ENCODE results near the gene SEMA4F. TPM values are rescaled to one million over a fixed set of nuclear protein-coding genes. Genes with fewer than 3 reads are reported as not detected.

Gene SEMA4F
- total RNA-seq, 2 experiments from 2014 or later: 6.6 to 8.2 TPM

DNA sequence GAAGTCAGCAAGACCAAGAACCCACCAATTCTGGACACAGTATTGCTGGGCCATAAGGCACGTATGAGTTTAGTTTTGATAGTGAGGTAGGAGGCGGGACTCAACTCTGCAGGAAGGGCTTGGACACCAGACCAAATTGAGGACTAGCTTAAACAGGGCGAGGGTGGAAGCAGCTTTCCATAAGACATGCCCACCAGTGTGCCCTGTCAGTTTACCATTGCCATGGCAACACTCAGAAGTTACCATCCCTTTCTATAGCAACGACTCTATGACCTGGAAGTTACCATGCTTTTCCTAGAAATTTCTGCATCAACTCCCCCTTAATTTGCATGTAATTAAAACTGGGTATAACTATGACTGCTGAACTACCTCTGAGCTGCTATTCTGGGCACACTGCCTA lies 8.7 kb upstream of the SEMA4F start:
- CTCF ChIA-PET: interaction anchor here (1.5 kb wide), 1 partner anchor 59 kb away, joined by 5 read pairs; no protein-coding TSS in a partner anchor
- Mint-ChIP-seq H3K4me1 (peaks cover 1% of the 10 kb centered on the region), H3K36me3 (ENCODE audit: low read depth) (no peaks in the 10 kb centered on the region), H3K4me3 (no peak overlapping the region), H3K9me3 (no peaks in the 10 kb centered on the region), H3K27ac (no peak overlapping the region), H3K27me3 (peaks cover 24% of the 10 kb centered on the region)
- POLR2A ChIA-PET: no interaction called here
- DNase-seq: no peak

GRCh38 chr2:74646201-74646600 lies 7.8 kb upstream of the SEMA4F start:
- no peak overlapping the region for H3K4me3 Mint-ChIP-seq
- CTCF ChIA-PET: interaction anchor here (1.5 kb wide), 1 partner anchor 60 kb away, joined by 5 read pairs; no protein-coding TSS in a partner anchor
- no peaks in the 10 kb centered on the region for H3K36me3 Mint-ChIP-seq (ENCODE audit: low read depth)
- POLR2A ChIA-PET: no interaction called here
- H3K9me3 Mint-ChIP-seq: no peaks in the 10 kb centered on the region
- peaks cover 1% of the 10 kb centered on the region for H3K4me1 Mint-ChIP-seq
- H3K27me3 Mint-ChIP-seq: peaks cover 20% of the 10 kb centered on the region
- DNase-seq: no peak
- no peak overlapping the region for H3K27ac Mint-ChIP-seq

DNA sequence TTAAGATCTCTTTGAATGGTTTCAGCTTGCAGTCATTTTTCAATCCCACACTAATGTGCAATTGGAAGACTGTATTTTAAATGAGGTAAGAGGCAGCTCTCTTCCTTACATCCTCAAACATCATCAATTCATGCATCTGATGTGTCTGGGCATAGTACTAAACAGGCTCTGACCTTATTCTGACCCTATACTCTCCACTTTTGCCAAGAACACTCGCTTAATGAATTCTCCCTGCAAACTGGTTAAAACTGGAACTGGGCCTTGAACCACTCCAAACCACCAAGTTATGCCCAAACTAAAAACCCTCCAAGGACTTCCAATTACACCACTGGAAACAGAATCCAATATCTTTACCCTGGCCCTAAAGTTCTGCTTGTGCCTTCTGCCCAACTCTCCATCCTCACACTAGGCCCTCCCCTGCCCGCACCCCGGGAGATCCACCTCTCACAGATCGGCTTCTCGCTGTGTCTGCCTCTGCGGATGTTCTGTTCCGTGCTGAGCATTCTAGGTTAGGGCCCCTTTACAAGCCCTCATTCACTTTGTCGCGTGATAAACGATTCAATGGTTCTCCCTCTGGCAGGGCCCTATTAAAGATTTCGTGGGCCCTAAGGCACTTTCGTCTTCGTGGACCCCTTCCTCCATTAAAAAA lies 7.1 kb upstream of the SEMA4F start:
- H3K9me3 Mint-ChIP-seq: no peaks in the 10 kb centered on the region
- ChIA-PET CTCF (interaction anchor here (1.5 kb wide), 1 partner anchor 61 kb away, joined by 5 read pairs; no protein-coding TSS in a partner anchor), POLR2A (no interaction called here)
- H3K36me3 Mint-ChIP-seq (ENCODE audit: low read depth): no peaks in the 10 kb centered on the region
- H3K27me3 Mint-ChIP-seq: peaks cover 20% of the 10 kb centered on the region
- no peak for DNase-seq
- H3K4me1 Mint-ChIP-seq: peaks cover 1% of the 10 kb centered on the region
- H3K27ac Mint-ChIP-seq: no peak overlapping the region
- H3K4me3 Mint-ChIP-seq: no peak overlapping the region

GRCh38 chr2:74648009-74648443 lies 6.0 kb upstream of the SEMA4F start, which contains the start of gene M1AP:
Gene M1AP (minus strand): TSS chr2:74648330. CDS start chr2:74640275, 8,055 bp downstream.
- no peaks in the 10 kb centered on the region for H3K36me3 Mint-ChIP-seq (ENCODE audit: low read depth)
- no peaks in the 10 kb centered on the region for H3K9me3 Mint-ChIP-seq
- peaks cover 5% of the 10 kb centered on the region for H3K4me1 Mint-ChIP-seq
- H3K4me3 Mint-ChIP-seq: no peak within 1 kb of the TSS
- ChIA-PET POLR2A (no interaction called here), CTCF (no interaction called here)
- H3K27ac Mint-ChIP-seq: no peak within 1 kb of the TSS
- no peak for DNase-seq
- H3K27me3 Mint-ChIP-seq: peaks cover 18% of the 10 kb centered on the region

DNA sequence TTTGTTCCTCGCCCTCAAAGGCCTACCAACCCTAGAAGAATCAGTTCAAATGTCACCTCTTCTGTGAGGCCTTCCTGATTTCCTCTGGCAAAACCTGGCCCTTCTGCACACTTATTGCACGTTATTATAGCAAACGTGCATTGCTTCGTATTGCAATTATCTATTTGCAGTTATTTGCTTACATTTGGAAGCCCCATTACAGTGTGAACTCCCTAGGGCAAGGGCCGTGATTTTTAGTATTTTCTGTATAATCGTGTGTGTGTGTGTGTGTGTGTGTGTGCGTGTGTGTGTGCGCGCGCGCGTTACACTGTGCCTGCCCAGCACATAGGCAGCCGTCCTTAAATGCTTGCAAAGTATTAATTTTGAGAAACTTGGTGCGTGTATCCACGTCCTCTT lies 460 bp upstream of the SEMA4F start:
- no peaks in the 10 kb centered on the region for H3K9me3 Mint-ChIP-seq
- POLR2A ChIA-PET: no interaction called here
- DNase-seq: no peak
- peak overlapping the region; percentile 74 for H3K4me3 Mint-ChIP-seq
- H3K4me1 Mint-ChIP-seq: peaks cover 18% of the 10 kb centered on the region
- H3K27ac Mint-ChIP-seq: no peak overlapping the region
- H3K27me3 Mint-ChIP-seq: peaks cover 17% of the 10 kb centered on the region
- H3K36me3 Mint-ChIP-seq (ENCODE audit: low read depth): no peaks in the 10 kb centered on the region
- CTCF ChIA-PET: interaction anchor here (1.0 to 1.3 kb wide), 2 partner anchors 68 to 262 kb away, joined by 3 read pairs; no protein-coding TSS in a partner anchor

DNA sequence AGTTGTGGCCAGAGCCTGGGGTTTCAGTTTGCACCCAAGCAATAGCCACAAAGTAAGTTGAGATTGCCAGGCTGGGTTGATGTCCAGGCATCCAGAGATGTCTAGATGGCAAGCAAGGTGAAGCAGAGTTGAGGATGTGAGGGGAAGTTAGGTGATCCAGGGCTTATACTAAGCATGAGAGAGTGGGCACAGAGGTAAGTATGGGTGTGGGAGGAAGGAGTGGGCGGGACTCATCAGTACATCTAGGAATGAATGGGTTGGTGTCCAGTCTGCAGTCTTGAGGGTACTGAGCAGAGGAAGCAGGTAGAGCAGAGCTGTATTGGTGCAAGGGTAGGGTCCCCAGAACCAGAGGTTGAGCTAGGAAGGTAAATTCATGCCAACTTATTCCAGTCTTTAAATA lies 1.5 kb downstream of the SEMA4F start:
- Mint-ChIP-seq H3K27me3 (peaks cover 9% of the 10 kb centered on the region), H3K4me3 (peak overlapping the region; percentile 31), H3K4me1 (peaks cover 18% of the 10 kb centered on the region), H3K27ac (no peak overlapping the region), H3K9me3 (no peaks in the 10 kb centered on the region), H3K36me3 (ENCODE audit: low read depth) (no peaks in the 10 kb centered on the region)
- CTCF ChIA-PET: interaction anchor here (0.6 kb wide), 1 partner anchor 172 kb away, joined by 3 read pairs; the partner anchor contains the start of gene TTC31
- DNase-seq: no peak
- POLR2A ChIA-PET: no interaction called here

- Mint-ChIP-seq H3K27me3 (peaks cover 7% of the 10 kb centered on the region), H3K4me1 (peaks cover 13% of the 10 kb centered on the region), H3K9me3 (no peaks in the 10 kb centered on the region), H3K27ac (no peak overlapping the region), H3K4me3 (no peak overlapping the region), H3K36me3 (ENCODE audit: low read depth) (no peaks in the 10 kb centered on the region)
- CTCF ChIA-PET: no interaction called here
- POLR2A ChIA-PET: no interaction called here
- DNase-seq: no peak
Observed at GRCh38 chr2:74658516-74658915, 4.5 kb downstream of the SEMA4F start.

DNA sequence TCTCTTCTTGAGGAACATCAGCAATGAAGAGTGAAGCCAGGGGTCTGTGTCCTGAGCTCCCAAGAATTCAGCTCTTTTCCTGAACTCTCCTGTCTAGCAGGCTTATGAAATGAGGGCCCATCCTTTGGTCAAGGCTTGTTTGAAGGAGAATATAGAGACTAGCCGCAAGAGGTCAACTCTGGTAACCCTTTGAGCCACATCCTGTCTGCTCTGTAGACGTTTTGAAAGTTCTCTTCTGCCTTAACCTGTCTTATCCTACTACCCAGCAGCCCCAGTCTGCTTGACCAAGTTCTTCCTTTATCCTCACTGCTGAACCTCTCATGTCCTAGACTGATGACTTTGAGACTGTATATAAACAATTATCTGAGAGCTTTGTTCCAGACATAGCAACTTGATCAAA lies 5.4 kb downstream of the SEMA4F start:
- Mint-ChIP-seq H3K36me3 (ENCODE audit: low read depth) (no peaks in the 10 kb centered on the region), H3K4me1 (peaks cover 11% of the 10 kb centered on the region), H3K27ac (no peak overlapping the region), H3K9me3 (no peaks in the 10 kb centered on the region), H3K4me3 (no peak overlapping the region), H3K27me3 (peaks cover 7% of the 10 kb centered on the region)
- ChIA-PET CTCF (no interaction called here), POLR2A (no interaction called here)
- no peak for DNase-seq

GRCh38 chr2:74668087-74668486 lies 14.0 kb downstream of the SEMA4F start:
- Mint-ChIP-seq H3K9me3 (no peaks in the 10 kb centered on the region), H3K27me3 (no peaks in the 10 kb centered on the region), H3K36me3 (ENCODE audit: low read depth) (no peaks in the 10 kb centered on the region), H3K4me3 (no peak overlapping the region), H3K27ac (no peak overlapping the region), H3K4me1 (no peaks in the 10 kb centered on the region)
- ChIA-PET POLR2A (no interaction called here), CTCF (interaction anchor here (0.7 to 1.2 kb wide), 2 partner anchors 27 to 97 kb away, joined by 3 read pairs; no protein-coding TSS in a partner anchor)
- DNase-seq: no peak

DNA sequence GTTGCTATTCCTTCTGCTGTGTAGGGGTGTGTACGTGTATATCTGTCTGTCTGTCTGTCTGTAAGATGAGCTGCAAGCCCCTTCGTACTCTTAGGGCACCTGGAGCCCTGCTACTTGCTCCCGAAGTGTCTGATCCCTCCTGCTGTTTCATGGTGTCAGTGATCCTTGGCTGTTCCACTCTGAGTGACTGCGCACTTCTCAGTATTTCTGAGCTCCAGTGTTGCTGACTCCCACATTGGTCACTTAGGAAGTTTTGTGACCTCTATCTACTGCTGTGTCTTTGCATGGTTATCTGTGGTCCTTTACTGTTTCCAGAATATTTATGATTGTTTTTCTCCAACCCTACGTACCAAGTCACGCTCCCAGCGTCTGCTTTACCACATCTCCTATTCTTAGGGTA lies 16.2 kb downstream of the SEMA4F start:
- no peaks in the 10 kb centered on the region for H3K36me3 Mint-ChIP-seq (ENCODE audit: low read depth)
- DNase-seq: no peak
- no peak overlapping the region for H3K4me3 Mint-ChIP-seq
- POLR2A ChIA-PET: no interaction called here
- CTCF ChIA-PET: no interaction called here
- H3K27ac Mint-ChIP-seq: no peak overlapping the region
- H3K9me3 Mint-ChIP-seq: no peaks in the 10 kb centered on the region
- H3K4me1 Mint-ChIP-seq: no peaks in the 10 kb centered on the region
- H3K27me3 Mint-ChIP-seq: no peaks in the 10 kb centered on the region

- Mint-ChIP-seq H3K4me3 (no peak overlapping the region), H3K36me3 (ENCODE audit: low read depth) (peaks cover 7% of the 10 kb centered on the region), H3K27ac (no peak overlapping the region), H3K9me3 (no peaks in the 10 kb centered on the region), H3K4me1 (no peaks in the 10 kb centered on the region), H3K27me3 (no peaks in the 10 kb centered on the region)
- ChIA-PET POLR2A (no interaction called here), CTCF (no interaction called here)
- no peak for DNase-seq
Observed at GRCh38 chr2:74671479-74671878, 17.4 kb downstream of the SEMA4F start.

DNA sequence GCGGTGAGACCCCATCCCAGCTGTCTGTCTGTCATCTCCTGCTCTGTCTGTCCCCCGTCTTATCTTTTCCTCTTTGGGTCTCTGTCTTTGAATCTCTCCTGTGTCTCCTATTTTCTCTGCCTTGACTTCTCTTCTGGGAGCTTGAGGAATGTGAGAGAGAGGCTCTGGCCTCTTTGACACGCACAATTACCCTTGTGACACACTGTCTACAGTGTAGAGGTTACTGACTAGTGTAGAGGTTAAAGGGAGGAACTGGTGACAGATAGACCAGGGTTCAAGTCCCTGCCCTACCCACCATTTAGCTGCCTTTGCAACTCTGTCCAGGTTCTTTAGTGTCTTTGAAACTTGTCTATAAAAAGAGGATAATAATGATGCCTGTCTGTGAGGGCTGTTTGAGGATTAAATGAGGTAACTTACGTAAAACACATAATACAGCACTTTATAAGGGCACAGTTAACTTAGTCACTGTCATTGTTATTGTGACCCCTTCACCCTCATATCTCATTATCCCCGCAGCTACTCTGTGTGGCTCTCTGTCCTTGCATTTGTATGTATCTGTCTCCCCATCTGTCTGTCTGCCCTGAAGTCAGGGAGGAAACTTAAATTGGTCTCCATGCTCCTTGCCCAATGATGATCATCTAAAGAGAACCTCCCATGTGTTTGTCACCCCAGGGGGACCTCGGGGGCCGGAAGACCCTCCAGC lies 19.9 kb downstream of the SEMA4F start:
- no peaks in the 10 kb centered on the region for H3K9me3 Mint-ChIP-seq
- H3K4me1 Mint-ChIP-seq: no peaks in the 10 kb centered on the region
- H3K4me3 Mint-ChIP-seq: no peak overlapping the region
- H3K27ac Mint-ChIP-seq: no peak overlapping the region
- no peaks in the 10 kb centered on the region for H3K27me3 Mint-ChIP-seq
- DNase-seq: no peak
- ChIA-PET CTCF (no interaction called here), POLR2A (no interaction called here)
- peaks cover 9% of the 10 kb centered on the region for H3K36me3 Mint-ChIP-seq (ENCODE audit: low read depth)

DNA sequence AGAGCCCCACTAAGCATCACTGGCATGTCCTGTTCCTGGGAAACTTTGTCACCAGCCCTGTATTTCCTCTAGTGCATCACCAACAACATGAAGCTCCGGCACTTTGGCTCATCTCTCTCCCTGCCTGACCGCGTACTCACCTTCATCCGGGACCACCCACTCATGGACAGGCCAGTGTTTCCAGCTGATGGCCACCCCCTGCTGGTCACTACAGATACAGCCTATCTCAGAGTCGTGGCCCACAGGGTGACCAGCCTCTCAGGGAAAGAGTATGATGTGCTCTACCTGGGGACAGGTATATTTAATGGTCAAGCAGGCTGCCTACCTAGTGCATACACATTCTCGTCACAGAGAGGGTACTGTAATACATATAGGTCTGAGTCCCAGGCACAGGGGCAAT lies 21.0 kb downstream of the SEMA4F start:
- no peak for DNase-seq
- CTCF ChIA-PET: interaction anchor here (1.4 kb wide), 1 partner anchor 16 kb away, joined by 3 read pairs; no protein-coding TSS in a partner anchor
- no peak overlapping the region for H3K4me3 Mint-ChIP-seq
- H3K27ac Mint-ChIP-seq: no peak overlapping the region
- H3K4me1 Mint-ChIP-seq: no peaks in the 10 kb centered on the region
- peaks cover 9% of the 10 kb centered on the region for H3K36me3 Mint-ChIP-seq (ENCODE audit: low read depth)
- H3K27me3 Mint-ChIP-seq: no peaks in the 10 kb centered on the region
- POLR2A ChIA-PET: no interaction called here
- H3K9me3 Mint-ChIP-seq: no peaks in the 10 kb centered on the region

- CTCF ChIA-PET: no interaction called here
- Mint-ChIP-seq H3K27me3 (no peaks in the 10 kb centered on the region), H3K4me1 (no peaks in the 10 kb centered on the region), H3K27ac (no peak overlapping the region), H3K4me3 (no peak overlapping the region), H3K9me3 (no peaks in the 10 kb centered on the region), H3K36me3 (ENCODE audit: low read depth) (peaks cover 9% of the 10 kb centered on the region)
- POLR2A ChIA-PET: no interaction called here
- no peak for DNase-seq
Observed at GRCh38 chr2:74676331-74676730, 22.3 kb downstream of the SEMA4F start.

Data from activated CD4-positive, alpha-beta memory T cell treated with anti-CD3 and anti-CD28 coated beads, Interleukin-2, amount 10 ng/mL, durations not matched to agents 7 days and 5 days (primary cell).